Thoracic aorta (tissue), 2 donors: ENCODE results near the gene BCAR1. TPM values are rescaled to one million over a fixed set of nuclear protein-coding genes. Genes with fewer than 3 reads are reported as not detected.

Experiments
- ATAC-seq: fragments of 150-250 bp; one replicate; pipeline ENCODE4 v1.8.0; 2017; ENCODE audit warnings: low read depth; ENCODE audit not compliant: insufficient number of reproducible peaks, low FRiP score
- DNase-seq: peaks from one replicate; pipeline ENCODE4 v3.0.0-alpha.2; 2020; ENCODE audit warnings: low spot score
- H3K27ac ChIP-seq, 2 donors: fragments of 200-600 bp; sonication (generic); 1 replicate in 1 of 2; 2 replicates in 1 of 2; pipeline ENCODE4 v1.5.1; 2016; ENCODE audit warnings: mild to moderate bottlenecking in 2 of 2, moderate library complexity in 2 of 2
- H3K27me3 ChIP-seq: fragments of 200-600 bp; sonication (generic); replicated peaks from 2 replicates; pipeline ENCODE4 v1.6.0; 2016; ENCODE audit warnings: mild to moderate bottlenecking; ENCODE audit not compliant: insufficient read depth
- H3K36me3 ChIP-seq: fragments of 200-600 bp; sonication (generic); one replicate; pipeline ENCODE4 v1.5.1; 2016
- H3K4me1 ChIP-seq, 2 donors: fragments of 200-600 bp; sonication (generic); 1 replicate in 1 of 2; 2 replicates in 1 of 2; pipeline versions ENCODE4 v1.5.1 to v1.6.0; 2016; ENCODE audit warnings: low read depth in 2 of 2, mild to moderate bottlenecking in 1 of 2; ENCODE audit not compliant: control insufficient read depth in 1 of 2
- H3K4me3 ChIP-seq: fragments of 200-600 bp; sonication (generic); 2 replicates; pipeline ENCODE4 v1.5.1; 2016; ENCODE audit warnings: mild to moderate bottlenecking
- H3K9me3 ChIP-seq: fragments of 200-600 bp; sonication (generic); 2 replicates; pipeline ENCODE4 v1.5.1; 2016
- CTCF ChIP-seq: fragments of 200-600 bp; sonication (generic); IDR thresholded peaks from one replicate; pipeline ENCODE4 v1.5.1; 2019; ENCODE audit warnings: antibody characterized with exemption
- total RNA-seq, 2 donors: library from RNA; depleted of rRNA; stranded (reverse); fragments of >200 nt; gene quantifications; one replicate each; pipeline versions ENCODE4 v1.1.0 to v1.2.3, GENCODE V29; 2016

Gene BCAR1
- total RNA-seq, 2 donors from 2014 or later, result 116 to 166 TPM

- Histone ChIP-seq H3K4me3 (no peak overlapping the region), H3K36me3 (no peaks in the 10 kb centered on the region), H3K4me1 (no peaks in the 10 kb centered on the region), H3K27me3 (no peaks in the 10 kb centered on the region), H3K9me3 (no peaks in the 10 kb centered on the region), H3K27ac (no peak overlapping the region)
- no peak for TF ChIP-seq CTCF
- ATAC-seq (no peak), DNase-seq (no peak)
These were observed 41.7 kb upstream of the BCAR1 start for GRCh38 chr16:75293173-75293572.

GRCh38 chr16:75292691-75293090, 41.3 kb upstream of the BCAR1 start:
- no peaks in the 10 kb centered on the region for H3K27me3 ChIP-seq
- ATAC-seq, result no peak
- no peak for TF ChIP-seq CTCF
- H3K9me3 ChIP-seq, result no peaks in the 10 kb centered on the region
- DNase-seq, result no peak
- H3K36me3 ChIP-seq, result no peaks in the 10 kb centered on the region
- H3K4me3 ChIP-seq, result no peak overlapping the region
- no peaks in the 10 kb centered on the region for H3K4me1 ChIP-seq
- H3K27ac ChIP-seq, result no peak overlapping the region

- Histone ChIP-seq H3K9me3 (no peaks in the 10 kb centered on the region), H3K4me3 (no peak overlapping the region), H3K27ac (no peak overlapping the region), H3K4me1 (no peaks in the 10 kb centered on the region), H3K36me3 (no peaks in the 10 kb centered on the region), H3K27me3 (no peaks in the 10 kb centered on the region)
- ATAC-seq (no peak), DNase-seq (no peak)
- TF ChIP-seq CTCF, result no peak
These were observed 37.8 kb upstream of the BCAR1 start for GRCh38 chr16:75289189-75289588.

GRCh38 chr16:75288596-75289120, 37.2 kb upstream of the BCAR1 start:
- H3K4me3 ChIP-seq, result no peak overlapping the region
- no peaks in the 10 kb centered on the region for H3K4me1 ChIP-seq
- H3K27me3 ChIP-seq, result no peaks in the 10 kb centered on the region
- no peak for TF ChIP-seq CTCF
- ATAC-seq (no peak), DNase-seq (no peak)
- no peaks in the 10 kb centered on the region for H3K9me3 ChIP-seq
- no peak overlapping the region for H3K27ac ChIP-seq
- no peaks in the 10 kb centered on the region for H3K36me3 ChIP-seq

GRCh38 chr16:75288181-75288580, 36.8 kb upstream of the BCAR1 start:
- no peak for TF ChIP-seq CTCF
- H3K27me3 ChIP-seq, result no peaks in the 10 kb centered on the region
- ATAC-seq, result no peak
- H3K9me3 ChIP-seq, result no peaks in the 10 kb centered on the region
- no peak for DNase-seq
- no peaks in the 10 kb centered on the region for H3K4me1 ChIP-seq
- no peak overlapping the region for H3K27ac ChIP-seq
- H3K4me3 ChIP-seq, result no peak overlapping the region
- H3K36me3 ChIP-seq, result no peaks in the 10 kb centered on the region
